ENCODE results near the gene PRPF31. TPM values are rescaled to one million over a fixed set of nuclear protein-coding genes. Genes with fewer than 3 reads are reported as not detected.
A peak's percentile ranks its signal among the peaks of the same experiment; 100 is the strongest.

Gene PRPF31
- total RNA-seq, 1 experiment from 2014 or later, result 109 TPM

DNA sequence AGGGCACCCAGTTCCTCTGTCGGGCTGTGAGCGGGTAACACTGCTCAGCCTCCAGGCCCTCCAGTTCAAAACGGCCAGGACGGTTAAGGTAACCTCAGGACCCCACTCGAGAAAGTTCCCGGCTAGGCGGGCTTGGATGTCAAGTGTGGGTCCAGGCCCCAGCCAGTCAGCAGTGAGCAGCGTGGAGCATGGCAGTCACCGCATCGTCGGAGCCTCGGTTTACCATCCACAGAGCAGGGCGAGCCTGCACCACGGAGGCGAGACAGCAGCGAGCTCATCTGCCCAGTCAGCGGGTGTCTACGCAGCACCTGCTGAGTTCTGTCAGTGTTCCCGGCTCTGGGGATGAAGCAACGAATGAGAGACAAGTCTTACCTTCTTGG is 14.1 kb downstream of the PRPF31 start:
- intact Hi-C loops (cut with micrococcal nuclease; ENCODE audit: unreplicated experiment), result no loop called here
- no peak overlapping the region for H3K4me2 ChIP-seq
- H3F3A ChIP-seq (ENCODE audit: insufficient read depth, low read depth), result peaks cover 14% of the 10 kb centered on the region; the same call in 1 of the 2 replicates
- CTCF ChIA-PET, result no interaction called here
- H3K36me3 ChIP-seq (ENCODE audit: low read depth), result peaks cover 5% of the 10 kb centered on the region; the same call in 1 of the 2 replicates
- BruUV-seq (replicated peaks), result no TSS peak
- H2AFZ ChIP-seq, result no peak overlapping the region
- H3K27ac ChIP-seq, result no peak overlapping the region
- H3K9me2 ChIP-seq (ENCODE audit: insufficient read depth), result no peaks in the 10 kb centered on the region
- H3K9me3 ChIP-seq (ENCODE audit: insufficient read depth, low read depth), result no peaks in the 10 kb centered on the region
- H3K79me2 ChIP-seq (ENCODE audit: low read depth), result no peaks in the 10 kb centered on the region
- H3K27me3 ChIP-seq (ENCODE audit: insufficient read depth, low read depth), result no peaks in the 10 kb centered on the region
- H3K4me1 ChIP-seq (replicated peaks; ENCODE audit: insufficient read depth), result 0 out of 2 replicates have a peak, but pooled peaks cover under 1% of the 10 kb centered on the region
- TF ChIP-seq, protein P1, sequence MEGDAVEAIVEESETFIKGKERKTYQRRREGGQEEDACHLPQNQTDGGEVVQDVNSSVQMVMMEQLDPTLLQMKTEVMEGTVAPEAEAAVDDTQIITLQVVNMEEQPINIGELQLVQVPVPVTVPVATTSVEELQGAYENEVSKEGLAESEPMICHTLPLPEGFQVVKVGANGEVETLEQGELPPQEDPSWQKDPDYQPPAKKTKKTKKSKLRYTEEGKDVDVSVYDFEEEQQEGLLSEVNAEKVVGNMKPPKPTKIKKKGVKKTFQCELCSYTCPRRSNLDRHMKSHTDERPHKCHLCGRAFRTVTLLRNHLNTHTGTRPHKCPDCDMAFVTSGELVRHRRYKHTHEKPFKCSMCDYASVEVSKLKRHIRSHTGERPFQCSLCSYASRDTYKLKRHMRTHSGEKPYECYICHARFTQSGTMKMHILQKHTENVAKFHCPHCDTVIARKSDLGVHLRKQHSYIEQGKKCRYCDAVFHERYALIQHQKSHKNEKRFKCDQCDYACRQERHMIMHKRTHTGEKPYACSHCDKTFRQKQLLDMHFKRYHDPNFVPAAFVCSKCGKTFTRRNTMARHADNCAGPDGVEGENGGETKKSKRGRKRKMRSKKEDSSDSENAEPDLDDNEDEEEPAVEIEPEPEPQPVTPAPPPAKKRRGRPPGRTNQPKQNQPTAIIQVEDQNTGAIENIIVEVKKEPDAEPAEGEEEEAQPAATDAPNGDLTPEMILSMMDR (conservative IDR thresholded peaks at IDR 0.05), result no peak
- no peak for TF ChIP-seq EZH2 (IDR thresholded peaks at IDR 0.05; ENCODE audit: low read depth)
- DNase-seq, result no peak
- POLR2A ChIA-PET (ENCODE audit: unreplicated experiment), result no interaction called here
- no peaks in the 10 kb centered on the region for H4K20me1 ChIP-seq (ENCODE audit: insufficient read depth)
- no peak overlapping the region for H3K4me3 ChIP-seq

DNA sequence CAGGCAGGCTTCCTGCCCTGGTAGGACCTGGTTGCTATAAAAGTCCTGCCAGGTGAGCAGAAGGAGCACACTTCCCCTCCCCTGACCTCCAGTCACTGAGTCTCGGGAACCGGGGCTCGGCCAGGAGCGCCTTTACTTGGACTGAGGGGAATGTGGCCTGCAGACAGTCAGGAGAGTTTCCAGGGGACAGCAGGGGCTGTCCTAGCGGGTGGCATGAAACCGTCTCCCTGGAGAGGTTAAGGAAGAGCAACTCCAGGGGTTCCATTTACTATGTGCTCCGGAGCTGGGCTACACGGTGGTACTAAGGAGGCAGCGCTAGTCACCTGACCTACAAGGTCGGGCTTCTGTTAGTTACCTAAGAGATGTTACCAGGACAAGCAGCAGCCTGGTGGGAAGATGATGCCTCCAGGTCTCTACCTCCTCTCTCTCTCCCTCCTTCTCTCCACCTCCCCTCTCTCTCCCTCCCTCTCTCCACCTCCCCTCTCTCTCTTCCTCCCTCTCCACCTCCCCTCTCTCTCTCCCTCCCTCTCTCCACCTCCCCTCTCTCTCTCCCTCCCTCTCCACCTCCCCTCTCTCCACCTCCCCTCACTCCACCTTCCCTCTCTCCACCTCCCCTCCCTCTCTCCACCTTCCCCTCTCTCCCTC is 17.9 kb downstream of the PRPF31 start:
- 0 out of 2 replicates have a peak, but pooled peaks cover 5% of the 10 kb centered on the region for H3K36me3 ChIP-seq (ENCODE audit: low read depth)
- no peaks in the 10 kb centered on the region; the same call in 1 of the 2 replicates for H4K20me1 ChIP-seq (ENCODE audit: insufficient read depth)
- intact Hi-C loops (cut with micrococcal nuclease; ENCODE audit: unreplicated experiment), result no loop called here
- peaks cover 8% of the 10 kb centered on the region for H3K79me2 ChIP-seq (ENCODE audit: low read depth)
- ChIA-PET CTCF (no interaction called here), POLR2A (ENCODE audit: unreplicated experiment) (no interaction called here)
- no peak overlapping the region for H2AFZ ChIP-seq
- peaks cover 23% of the 10 kb centered on the region for H3F3A ChIP-seq (ENCODE audit: insufficient read depth, low read depth)
- no peaks in the 10 kb centered on the region for H3K9me2 ChIP-seq (ENCODE audit: insufficient read depth)
- peaks cover 15% of the 10 kb centered on the region; the same call in 1 of the 2 replicates for H3K4me1 ChIP-seq (replicated peaks; ENCODE audit: insufficient read depth)
- no peak overlapping the region for H3K4me2 ChIP-seq
- H3K27ac ChIP-seq, result no peak overlapping the region
- H3K9me3 ChIP-seq (ENCODE audit: insufficient read depth, low read depth), result no peaks in the 10 kb centered on the region
- H3K27me3 ChIP-seq (ENCODE audit: insufficient read depth, low read depth), result no peaks in the 10 kb centered on the region
- no peak for TF ChIP-seq EZH2 (IDR thresholded peaks at IDR 0.05; ENCODE audit: low read depth)
- TF ChIP-seq, protein P1 (conservative IDR thresholded peaks at IDR 0.05), result no peak
- peak in 1 of 2 experiments; percentile 51 for DNase-seq
- BruUV-seq (replicated peaks), result no TSS peak
- H3K4me3 ChIP-seq, result no peak overlapping the region

GRCh38 chr19:54133957-54134590 is 18.5 kb downstream of the PRPF31 start:
- TF ChIP-seq, protein P1 (conservative IDR thresholded peaks at IDR 0.05), result no peak
- no peak for TF ChIP-seq EZH2 (IDR thresholded peaks at IDR 0.05; ENCODE audit: low read depth)
- no peak for DNase-seq
- Histone ChIP-seq H2AFZ (no peak overlapping the region), H3K36me3 (ENCODE audit: low read depth) (no peaks in the 10 kb centered on the region; the same call in 1 of the 2 replicates), H3K4me2 (no peak overlapping the region), H3K4me3 (no peak overlapping the region), H3K27me3 (ENCODE audit: insufficient read depth, low read depth) (no peaks in the 10 kb centered on the region), H3K4me1 (replicated peaks; ENCODE audit: insufficient read depth) (peaks cover 21% of the 10 kb centered on the region; the same call in 1 of the 2 replicates), H3K9me3 (ENCODE audit: insufficient read depth, low read depth) (no peaks in the 10 kb centered on the region), H3K27ac (no peak overlapping the region), H3K9me2 (ENCODE audit: insufficient read depth) (no peaks in the 10 kb centered on the region), H3F3A (ENCODE audit: insufficient read depth, low read depth) (peaks cover 23% of the 10 kb centered on the region), H4K20me1 (ENCODE audit: insufficient read depth) (peaks cover 5% of the 10 kb centered on the region; the same call in 1 of the 2 replicates), H3K79me2 (ENCODE audit: low read depth) (peaks cover 14% of the 10 kb centered on the region)
- BruUV-seq (replicated peaks), result no TSS peak
- ChIA-PET POLR2A (ENCODE audit: unreplicated experiment) (no interaction called here), CTCF (no interaction called here)
- intact Hi-C loops (cut with micrococcal nuclease; ENCODE audit: unreplicated experiment), result no loop called here
